K562 (cell line): Measurements from ENCODE around the gene MTMR10. TPM values are rescaled to one million over a fixed set of nuclear protein-coding genes. Genes with fewer than 3 reads are reported as not detected.

ENCODE experiments used
- BACH1 ChIP-seq: fragments of 200-800 bp; sonication (Bioruptor generic); IDR thresholded peaks from 2 replicates; pipeline ENCODE4 v1.6.1; 2016; ENCODE audit warnings: missing genetic modification characterization, missing compliant biosample characterization
- CBX5 ChIP-seq: IDR thresholded peaks from 2 replicates; pipeline ENCODE4 v1.6.1; 2014; ENCODE audit warnings: low read depth, borderline replicate concordance
- ETV1 ChIP-seq: fragments of 450-650 bp; conservative IDR thresholded peaks from 2 replicates; pipeline ENCODE4 v1.6.1; 2016; ENCODE audit warnings: missing genetic modification characterization, control low read depth, low read depth, missing compliant biosample characterization
- ETV6 ChIP-seq, 3 experiments: fragments of 150-350 bp in 1 of 3; sonication (generic) in 1 of 3; formaldehyde crosslinking in 1 of 3; IDR thresholded peaks; 2 replicates each; pipeline versions ENCODE4 v1.6.1 to v1.8.0; 2014 to 2022; ENCODE audit warnings: borderline replicate concordance in 2 of 3, low read depth in 2 of 3, antibody characterized with exemption in 1 of 3, low read length in 1 of 3, mild to moderate bottlenecking in 1 of 3, missing genetic modification reagents in 1 of 3
- HDAC6 ChIP-seq: IDR thresholded peaks from 2 replicates; pipeline ENCODE4 v1.6.1; 2012; ENCODE audit warnings: low read depth, mild to moderate bottlenecking, control low read depth, inconsistent platforms, low read length, moderate library complexity
- MTA1 ChIP-seq: fragments of 450-650 bp; IDR thresholded peaks from 2 replicates; pipeline ENCODE4 v1.6.1; 2017; ENCODE audit warnings: borderline replicate concordance
- NR2C2 ChIP-seq, 2 experiments: fragments of 200-800 bp in 1 of 2; sonication (Bioruptor generic) in 1 of 2; sonication (generic) in 1 of 2; formaldehyde crosslinking in 1 of 2; IDR thresholded peaks; 2 replicates each; pipeline versions ENCODE4 v1.6.1 to v1.8.0; 2016 to 2022; ENCODE audit warnings: mild to moderate bottlenecking in 1 of 2, missing compliant biosample characterization in 1 of 2, missing genetic modification characterization in 1 of 2, missing genetic modification reagents in 1 of 2
- PML ChIP-seq: IDR thresholded peaks from 2 replicates; pipeline ENCODE4 v1.6.1; 2012; ENCODE audit warnings: low read length, inconsistent platforms
- PPARD ChIP-seq: fragments of 250-450 bp; sonication (Bioruptor Pico); IDR thresholded peaks from 2 replicates; pipeline ENCODE4 v1.8.0; 2022; ENCODE audit warnings: inconsistent platforms, mild to moderate bottlenecking, moderate library complexity
- PTBP1 ChIP-seq: fragments of 200-400 bp; formaldehyde crosslinking; IDR thresholded peaks from 2 replicates; pipeline ENCODE4 v1.6.1; 2017; ENCODE audit warnings: low read depth, low read length
- SIX5 ChIP-seq, 2 experiments: IDR thresholded peaks; 2 replicates each; pipeline ENCODE4 v1.6.1; 2011; ENCODE audit warnings: low read length in 2 of 2, borderline replicate concordance in 1 of 2, low read depth in 1 of 2, mild to moderate bottlenecking in 1 of 2, moderate library complexity in 1 of 2; ENCODE audit not compliant: insufficient read depth in 1 of 2
- SMARCA4 ChIP-seq: fragments of 450-650 bp; IDR thresholded peaks from 2 replicates; pipeline ENCODE4 v1.6.1; 2016
- SMARCA5 ChIP-seq: fragments of 450-650 bp; IDR thresholded peaks from 2 replicates; pipeline ENCODE4 v1.6.1; 2016
- ZNF146 ChIP-seq: IDR thresholded peaks from one replicate; pipeline ENCODE4 v1.6.1; 2018; ENCODE audit warnings: missing compliant biosample characterization; ENCODE audit not compliant: unreplicated experiment
- ZNF551 ChIP-seq: fragments of 250-450 bp; sonication (Bioruptor Pico); IDR thresholded peaks from 2 replicates; pipeline ENCODE4 v1.5.0; 2021; ENCODE audit warnings: mild to moderate bottlenecking, moderate library complexity
- polyA plus RNA-seq, 8 experiments: library from polyadenylated mRNA; depleted of rRNA in 4 of 8; stranded (reverse) in 5 of 8; unstranded in 3 of 8; fragments of >200 nt; fragmentation: Nextera tagmentation in 2 of 8; fragmentation: Illumina TruSeq in 1 of 8; extraction: Ambion mirVana in 2 of 8; extraction: Trizol in 1 of 8; gene quantifications; 2 replicates each; pipeline versions ENCODE4 v1.2.1 to v1.2.3, GENCODE V29; 2011 to 2014; ENCODE audit warnings: inconsistent platforms in 1 of 8, missing spikeins in 1 of 8
- total RNA-seq, 7 experiments: library from RNA; depleted of rRNA in 6 of 7; stranded (reverse); fragments of >200 nt in 6 of 7; fragmentation: Illumina TruSeq in 2 of 7; extraction: Trizol in 2 of 7; gene quantifications; 2 replicates each; pipeline versions ENCODE4 v1.2.1 to v1.2.3, GENCODE V29; 2011 to 2021; ENCODE audit warnings: low replicate concordance in 1 of 7
- TF ChIP-seq, protein P1 (sequence below): fragments of 450-650 bp; IDR thresholded peaks from 2 replicates; pipeline ENCODE4 v1.6.1; 2016; ENCODE audit warnings: low read depth

The MTMR10 gene
- total and polyA plus RNA-seq, 9 of the 15 experiments (the other 6 are each of a cell fraction or from before 2014, with no cell fraction given), result 1.6 to 6.8 (median 4.8) TPM

DNA sequence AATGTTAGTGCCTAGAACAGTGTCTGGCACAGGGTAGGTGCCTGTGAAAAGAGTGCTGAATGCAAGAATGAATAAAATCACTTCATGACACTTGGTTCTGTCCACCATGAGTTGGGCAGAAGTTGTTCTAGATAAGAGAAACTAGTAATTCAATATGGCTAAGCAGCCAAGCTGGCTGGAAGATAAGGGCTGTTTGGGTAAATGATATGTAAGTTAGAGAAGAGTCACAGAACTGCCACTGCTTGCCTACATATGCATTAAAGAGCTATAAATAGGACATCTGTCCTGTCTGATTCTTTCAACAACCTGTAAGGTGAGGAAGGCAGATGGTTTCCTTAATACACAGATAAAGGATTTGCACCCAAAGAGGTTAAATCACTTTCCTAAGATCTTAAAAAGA, 13.1 kb downstream of the MTMR10 start (continued):
- TF ChIP-seq, protein P1, sequence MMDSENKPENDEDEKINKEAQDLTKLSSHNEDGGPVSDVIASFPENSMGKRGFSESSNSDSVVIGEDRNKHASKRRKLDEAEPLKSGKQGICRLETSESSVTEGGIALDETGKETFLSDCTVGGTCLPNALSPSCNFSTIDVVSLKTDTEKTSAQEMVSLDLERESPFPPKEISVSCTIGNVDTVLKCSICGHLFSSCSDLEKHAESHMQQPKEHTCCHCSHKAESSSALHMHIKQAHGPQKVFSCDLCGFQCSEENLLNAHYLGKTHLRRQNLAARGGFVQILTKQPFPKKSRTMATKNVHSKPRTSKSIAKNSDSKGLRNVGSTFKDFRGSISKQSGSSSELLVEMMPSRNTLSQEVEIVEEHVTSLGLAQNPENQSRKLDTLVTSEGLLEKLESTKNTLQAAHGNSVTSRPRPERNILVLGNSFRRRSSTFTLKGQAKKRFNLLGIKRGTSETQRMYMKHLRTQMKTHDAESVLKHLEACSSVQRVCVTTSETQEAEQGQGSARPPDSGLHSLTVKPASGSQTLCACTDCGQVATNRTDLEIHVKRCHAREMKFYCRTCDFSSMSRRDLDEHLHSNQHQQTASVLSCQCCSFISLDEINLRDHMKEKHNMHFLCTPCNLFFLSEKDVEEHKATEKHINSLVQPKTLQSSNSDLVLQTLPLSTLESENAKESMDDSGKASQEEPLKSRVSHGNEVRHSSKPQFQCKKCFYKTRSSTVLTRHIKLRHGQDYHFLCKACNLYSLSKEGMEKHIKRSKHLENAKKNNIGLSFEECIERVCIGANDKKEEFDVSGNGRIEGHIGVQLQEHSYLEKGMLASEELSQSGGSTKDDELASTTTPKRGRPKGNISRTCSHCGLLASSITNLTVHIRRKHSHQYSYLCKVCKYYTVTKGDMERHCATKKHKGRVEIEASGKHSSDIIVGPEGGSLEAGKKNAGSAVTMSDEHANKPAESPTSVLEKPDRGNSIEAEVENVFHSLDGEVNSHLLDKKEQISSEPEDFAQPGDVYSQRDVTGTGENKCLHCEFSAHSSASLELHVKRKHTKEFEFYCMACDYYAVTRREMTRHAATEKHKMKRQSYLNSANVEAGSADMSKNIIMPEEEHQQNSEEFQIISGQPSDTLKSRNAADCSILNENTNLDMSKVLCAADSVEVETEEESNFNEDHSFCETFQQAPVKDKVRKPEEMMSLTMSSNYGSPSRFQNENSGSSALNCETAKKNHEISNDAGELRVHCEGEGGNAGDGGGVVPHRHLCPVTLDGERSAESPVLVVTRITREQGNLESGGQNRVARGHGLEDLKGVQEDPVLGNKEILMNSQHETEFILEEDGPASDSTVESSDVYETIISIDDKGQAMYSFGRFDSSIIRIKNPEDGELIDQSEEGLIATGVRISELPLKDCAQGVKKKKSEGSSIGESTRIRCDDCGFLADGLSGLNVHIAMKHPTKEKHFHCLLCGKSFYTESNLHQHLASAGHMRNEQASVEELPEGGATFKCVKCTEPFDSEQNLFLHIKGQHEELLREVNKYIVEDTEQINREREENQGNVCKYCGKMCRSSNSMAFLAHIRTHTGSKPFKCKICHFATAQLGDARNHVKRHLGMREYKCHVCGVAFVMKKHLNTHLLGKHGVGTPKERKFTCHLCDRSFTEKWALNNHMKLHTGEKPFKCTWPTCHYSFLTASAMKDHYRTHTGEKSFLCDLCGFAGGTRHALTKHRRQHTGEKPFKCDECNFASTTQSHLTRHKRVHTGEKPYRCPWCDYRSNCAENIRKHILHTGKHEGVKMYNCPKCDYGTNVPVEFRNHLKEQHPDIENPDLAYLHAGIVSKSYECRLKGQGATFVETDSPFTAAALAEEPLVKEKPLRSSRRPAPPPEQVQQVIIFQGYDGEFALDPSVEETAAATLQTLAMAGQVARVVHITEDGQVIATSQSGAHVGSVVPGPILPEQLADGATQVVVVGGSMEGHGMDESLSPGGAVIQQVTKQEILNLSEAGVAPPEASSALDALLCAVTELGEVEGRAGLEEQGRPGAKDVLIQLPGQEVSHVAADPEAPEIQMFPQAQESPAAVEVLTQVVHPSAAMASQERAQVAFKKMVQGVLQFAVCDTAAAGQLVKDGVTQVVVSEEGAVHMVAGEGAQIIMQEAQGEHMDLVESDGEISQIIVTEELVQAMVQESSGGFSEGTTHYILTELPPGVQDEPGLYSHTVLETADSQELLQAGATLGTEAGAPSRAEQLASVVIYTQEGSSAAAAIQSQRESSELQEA, result no peak
- TF ChIP-seq SMARCA5 (no peak), PTBP1 (no peak), SMARCA4 (peak; percentile 89), ZNF146 (no peak), MTA1 (no peak), PPARD (CRISPR knock-in tag) (no peak), PML (peak; percentile 96), CBX5 (no peak), ZNF551 (no peak), SIX5 (IDR thresholded peaks at IDR 0.05; ENCODE audit: borderline replicate concordance in 1 of 2, insufficient read depth in 1 of 2, low read depth in 1 of 2, low read length in 2 of 2) (no peak), NR2C2 (CRISPR knock-in tag; IDR thresholded peaks at IDR 0.05) (no peak), NR2C2 (tag; IDR thresholded peaks at IDR 0.05) (no peak), BACH1 (tag) (no peak), HDAC6 (no peak), ETV1 (tag) (peak; percentile 24; the same call in 1 of the 2 replicates), ETV6 (IDR thresholded peaks at IDR 0.05; ENCODE audit: borderline replicate concordance in 1 of 2, low read depth in 2 of 2, low read length in 1 of 2) (no peak), ETV6 (CRISPR knock-in tag; IDR thresholded peaks at IDR 0.05; ENCODE audit: borderline replicate concordance) (no peak)
